ENCODE data around the gene MICU1. TPM values are rescaled to one million over a fixed set of nuclear protein-coding genes. Genes with fewer than 3 reads are reported as not detected.

MICU1 gene
- total and polyA plus RNA-seq, 2 donors (not counting 3 experiments of a cell fraction or from before 2014, with no cell fraction given), result 27.5 to 48.0 TPM

GRCh38 chr10:72673280-72673679 is 47.4 kb upstream of the MICU1 start:
- no peak overlapping the region for H3K9ac ChIP-seq (replicated peaks; ENCODE audit: extremely low read depth, insufficient read depth, low read length)
- FAIRE-seq (no peak), DNase-seq (ENCODE audit: low read depth, low spot score) (no peak)
- no peak overlapping the region for H3K4me3 ChIP-seq (replicated peaks in 1 of 3; ENCODE audit: insufficient read depth in 1 of 3, low read depth in 1 of 3, low read length in 3 of 3)
- no peak for TF ChIP-seq POLR2AphosphoS5 (IDR thresholded peaks at IDR 0.05; ENCODE audit: insufficient read depth, low read depth, low read length)
- no peak for TF ChIP-seq POLR2A (IDR thresholded peaks at IDR 0.05; ENCODE audit: low read depth, low read length)
- no peak for TF ChIP-seq MAX (IDR thresholded peaks at IDR 0.05; ENCODE audit: insufficient read depth, insufficient read length)
- no peak for TF ChIP-seq MYC (IDR thresholded peaks at IDR 0.05; ENCODE audit: low read depth, low read length)
- TF ChIP-seq JUN (IDR thresholded peaks at IDR 0.05; ENCODE audit: borderline replicate concordance, insufficient read depth, insufficient read length, low read depth), result no peak
- TF ChIP-seq CTCF (IDR thresholded peaks at IDR 0.05; ENCODE audit: extremely low read depth in 1 of 2, insufficient read depth in 1 of 2, low read depth in 1 of 2, low read length in 2 of 2), result no peak
- TF ChIP-seq GATA2 (IDR thresholded peaks at IDR 0.05; ENCODE audit: insufficient read depth, insufficient read length, low read depth, low read length), result no peak
- no peak for TF ChIP-seq EZH2 (IDR thresholded peaks at IDR 0.05; ENCODE audit: borderline replicate concordance, low read depth, low read length, severe bottlenecking)
- TF ChIP-seq FOS (IDR thresholded peaks at IDR 0.05; ENCODE audit: borderline replicate concordance, insufficient read depth, low read length), result no peak
- H3K27ac ChIP-seq (ENCODE audit: insufficient read depth, low read depth, low read length), result no peak overlapping the region
- no peaks in the 10 kb centered on the region for H3K27me3 ChIP-seq (ENCODE audit: control insufficient read depth in 2 of 2, insufficient read depth in 2 of 2, low read length in 2 of 2)
- ChIA-PET POLR2A (interaction anchor here (0.7 kb wide), 1 partner anchor 34 kb away, joined by 4 read pairs; no protein-coding TSS in a partner anchor), CTCF (interaction anchor here (0.8 kb wide), 1 partner anchor 14 kb away, joined by 3 read pairs; no protein-coding TSS in a partner anchor)
- peaks cover 2% of the 10 kb centered on the region for H3K4me1 ChIP-seq (ENCODE audit: control insufficient read depth, extremely low read depth, insufficient read depth, low read length)
- H4K20me1 ChIP-seq (replicated peaks; ENCODE audit: control insufficient read depth, extremely low read depth, insufficient read depth, low read length), result no peaks in the 10 kb centered on the region
- intact Hi-C loops (cut with micrococcal nuclease), result no loop called here
- dilution Hi-C loops (cut with MboI; ENCODE audit: extremely low pct_ligation_motif_present, low sequenced_read_pairs), result no loop called here
- H3K79me2 ChIP-seq (ENCODE audit: control insufficient read depth, insufficient read depth, low read length), result no peaks in the 10 kb centered on the region
- H3K9me3 ChIP-seq (replicated peaks; ENCODE audit: control insufficient read depth, insufficient read depth, low read length), result no peaks in the 10 kb centered on the region
- no peak overlapping the region for H2AFZ ChIP-seq (ENCODE audit: low read depth, low read length)
- no peaks in the 10 kb centered on the region for H3K36me3 ChIP-seq (ENCODE audit: control insufficient read depth in 2 of 2, extremely low read depth in 1 of 2, insufficient read depth in 2 of 2, low read length in 2 of 2)
- no peaks in the 10 kb centered on the region for H3K9me1 ChIP-seq (replicated peaks; ENCODE audit: control insufficient read depth, extremely low read depth, insufficient read depth, low read length)
- BruUV-seq (replicated peaks), result no TSS peak
- no peak overlapping the region for H3K4me2 ChIP-seq (ENCODE audit: insufficient read depth, low read length)

All from endothelial cell of umbilical vein (primary cell).